HG02588 (cell line): ENCODE measurements around the gene CRLF1.

Experiments used
- ATAC-seq: cut with Tn5 transposase; IDR thresholded peaks from one replicate; pipeline ENCODE4 v1.9.1; 2021; ENCODE audit warnings: mild to moderate bottlenecking, moderate library complexity; ENCODE audit not compliant: unreplicated experiment

The CRLF1 gene

DNA sequence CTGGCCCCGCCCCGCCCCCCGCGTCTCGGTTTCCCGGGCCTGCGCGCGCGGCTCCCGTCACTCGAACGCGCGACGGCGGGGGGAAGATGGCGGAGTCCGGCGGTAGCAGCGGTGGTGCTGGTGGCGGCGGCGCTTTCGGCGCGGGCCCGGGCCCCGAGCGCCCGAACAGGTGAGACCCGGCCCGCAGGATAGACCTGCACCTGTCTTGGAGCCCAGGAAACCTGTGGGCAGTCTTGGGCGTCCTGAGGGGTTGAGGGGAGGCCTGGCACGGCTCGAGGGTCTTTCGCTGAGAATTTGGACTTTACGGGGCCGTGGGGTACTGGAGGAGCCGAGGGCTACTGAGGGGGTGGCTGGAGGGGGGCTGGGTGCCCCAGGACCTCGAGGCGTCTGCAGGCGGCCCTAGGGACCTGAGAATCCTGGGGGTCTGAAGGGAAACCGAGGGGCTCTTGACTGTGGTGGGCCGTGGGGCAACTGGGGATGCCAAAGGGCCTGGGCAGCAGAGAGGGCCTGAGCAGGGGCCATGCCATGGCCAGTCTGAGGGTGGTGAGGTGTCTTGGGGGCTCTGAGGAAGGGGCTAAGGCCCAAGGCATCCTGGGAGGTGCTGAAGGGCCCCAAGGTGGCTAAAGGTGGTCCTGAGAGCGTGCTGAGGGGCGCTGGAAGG is 30.5 kb upstream of the CRLF1 start, which contains the start of gene KLHL26:
Gene KLHL26 (plus strand): TSS at position 60 of the 661 bp plus-strand sequence. CDS start 27 bp downstream, at position 87.
- ATAC-seq: no peak

DNA sequence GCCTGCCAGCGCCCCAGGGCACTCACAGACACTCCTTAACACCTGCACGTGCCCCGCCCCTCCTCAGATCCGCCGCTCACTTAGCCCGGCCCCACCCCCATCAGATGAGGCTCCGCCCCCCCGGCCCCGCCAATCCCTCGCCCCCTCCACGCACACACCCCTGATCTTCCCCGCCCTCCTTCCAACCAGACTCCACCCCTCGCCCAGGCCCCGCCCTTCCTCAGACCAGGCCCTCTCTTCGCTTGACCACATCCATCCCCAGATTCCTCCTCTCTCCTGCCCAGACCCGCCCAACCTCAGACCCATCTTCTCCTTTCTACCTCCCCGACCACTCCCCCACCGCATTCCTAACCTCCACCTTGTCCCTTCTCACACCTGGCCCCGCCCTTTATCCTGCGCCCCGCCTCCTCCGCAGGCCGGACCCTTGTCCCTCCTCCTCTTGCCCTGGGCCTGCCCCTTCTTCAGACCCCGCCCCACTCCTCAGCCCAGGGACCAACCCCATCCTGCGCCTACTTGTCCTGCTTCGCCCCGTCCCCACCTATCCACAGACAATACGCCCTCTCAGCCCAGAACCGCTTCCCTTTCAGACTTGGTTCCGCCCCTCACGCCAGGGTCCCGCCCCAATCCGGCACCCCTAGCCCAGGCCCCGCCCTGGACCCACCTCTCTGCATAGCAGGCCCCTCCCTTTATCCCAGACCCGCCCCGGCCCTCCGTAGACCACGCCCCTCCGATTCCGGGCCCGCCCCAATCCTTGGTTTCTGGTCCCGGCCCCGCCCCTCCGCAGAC is 29.8 kb upstream of the CRLF1 start:
- ATAC-seq: peak; percentile 86

DNA sequence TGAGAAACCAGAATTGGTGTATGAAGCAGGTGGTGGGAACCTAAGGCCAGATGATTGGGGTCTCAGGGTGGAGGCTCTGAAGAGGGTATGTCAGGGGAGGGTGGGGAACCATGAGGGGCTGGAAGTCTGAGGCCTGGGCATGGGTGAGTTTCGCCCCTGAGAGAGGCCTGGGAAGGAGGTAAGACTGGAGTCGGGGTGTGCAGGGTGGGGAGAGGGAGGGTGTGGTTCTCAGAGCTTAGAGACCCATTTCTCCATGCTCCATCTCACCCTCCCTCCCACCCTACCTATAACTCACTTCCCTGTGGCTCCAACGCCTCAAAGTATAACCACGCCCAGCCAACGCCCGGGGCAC is 29.2 kb upstream of the CRLF1 start:
- ATAC-seq: no peak

DNA sequence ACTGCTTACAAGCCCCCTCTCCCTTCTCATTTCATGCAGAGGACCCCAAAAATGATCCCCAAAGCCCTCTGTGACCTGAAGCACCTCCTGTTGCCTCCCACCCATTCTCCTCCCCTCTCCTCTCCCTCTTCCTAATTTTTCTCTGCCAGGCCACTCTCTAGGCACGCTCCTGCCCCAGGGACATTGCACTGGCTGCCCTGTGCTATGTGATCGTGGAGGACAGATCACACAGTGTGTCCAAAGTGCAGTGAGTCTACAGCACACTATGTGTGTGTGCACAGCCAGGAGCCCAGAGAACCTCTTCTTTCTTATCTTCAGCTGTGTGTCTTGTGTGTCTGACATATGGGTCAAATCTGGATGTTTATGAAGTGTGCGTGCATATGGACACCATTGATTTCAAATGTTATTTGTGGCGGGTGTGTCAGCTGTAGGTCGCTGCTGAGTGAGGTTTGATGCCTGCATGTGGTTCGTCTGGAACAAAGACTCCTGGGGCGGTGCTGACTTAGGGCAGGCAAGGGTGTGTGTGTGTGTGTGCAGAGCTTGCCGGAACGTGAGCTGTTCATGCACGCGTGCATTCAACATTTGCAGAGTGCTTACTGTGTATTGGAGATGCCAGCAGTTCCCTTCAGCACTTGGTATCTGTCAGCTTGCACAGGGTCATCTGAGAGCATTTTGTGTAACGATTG is 28.2 kb upstream of the CRLF1 start:
- ATAC-seq: no peak

DNA sequence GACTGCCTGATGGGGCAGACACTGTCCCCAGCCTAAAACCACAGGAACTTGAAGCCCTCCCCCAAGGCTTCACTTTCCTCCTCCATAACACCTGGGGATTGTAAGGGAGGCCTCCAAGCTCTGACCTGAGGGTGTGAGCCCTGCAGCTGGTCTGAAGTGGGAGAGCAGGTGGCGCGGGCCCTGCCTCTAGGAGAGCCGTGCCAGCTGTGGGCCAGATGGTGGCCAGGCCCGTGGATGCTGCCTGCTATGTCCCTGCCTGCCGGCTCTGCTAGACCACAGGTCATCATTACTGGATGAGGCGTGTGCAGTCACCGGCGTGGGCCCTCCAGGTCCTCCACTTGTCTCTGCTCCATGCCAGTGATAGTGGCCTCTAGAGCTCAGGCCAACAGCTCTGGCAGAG is 26.7 kb upstream of the CRLF1 start:
- ATAC-seq: no peak

DNA sequence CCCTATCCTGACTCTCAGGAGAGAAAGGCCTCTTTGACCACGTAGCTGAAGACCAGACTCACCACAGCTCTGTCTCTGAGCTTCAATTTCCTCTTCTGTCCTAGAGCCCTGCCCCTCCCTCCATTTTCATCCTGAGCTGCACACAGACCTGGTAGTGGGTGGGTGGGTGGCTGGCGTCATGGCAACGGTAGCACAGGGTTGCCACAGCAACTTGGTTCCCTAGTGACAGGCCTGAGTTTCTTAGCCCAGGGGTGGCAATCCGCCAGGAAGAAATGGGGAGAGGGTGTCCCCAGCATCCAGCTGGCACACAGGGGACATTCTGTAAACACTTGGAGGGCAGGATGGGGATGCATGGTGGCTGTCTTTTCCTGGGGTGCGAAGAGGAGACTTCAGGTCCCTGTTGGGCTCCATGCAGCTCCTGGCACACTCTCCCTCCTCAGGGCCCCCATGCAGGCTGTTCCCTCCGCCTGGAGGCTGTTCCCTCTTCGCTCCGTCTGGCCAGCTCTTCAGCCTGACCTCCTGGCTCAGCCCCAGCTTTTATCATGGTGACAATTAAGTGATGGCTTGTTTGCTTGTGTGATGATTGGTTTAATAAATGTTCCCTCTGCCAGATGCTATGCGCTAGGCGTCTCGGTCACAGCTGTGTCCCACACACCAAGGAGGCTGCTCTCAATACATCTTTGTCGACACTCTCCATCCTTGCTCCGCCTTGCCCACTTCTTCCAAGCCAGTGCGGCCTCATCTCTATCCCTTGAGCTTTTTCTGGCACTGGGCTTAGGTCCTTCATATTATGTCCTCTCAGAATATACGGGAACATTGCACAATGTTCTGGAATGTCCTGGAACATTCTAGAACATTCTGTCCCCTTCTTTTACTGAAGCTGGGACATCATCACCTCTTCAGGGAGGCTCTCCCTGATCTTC is 22.8 kb upstream of the CRLF1 start:
- ATAC-seq: no peak

DNA sequence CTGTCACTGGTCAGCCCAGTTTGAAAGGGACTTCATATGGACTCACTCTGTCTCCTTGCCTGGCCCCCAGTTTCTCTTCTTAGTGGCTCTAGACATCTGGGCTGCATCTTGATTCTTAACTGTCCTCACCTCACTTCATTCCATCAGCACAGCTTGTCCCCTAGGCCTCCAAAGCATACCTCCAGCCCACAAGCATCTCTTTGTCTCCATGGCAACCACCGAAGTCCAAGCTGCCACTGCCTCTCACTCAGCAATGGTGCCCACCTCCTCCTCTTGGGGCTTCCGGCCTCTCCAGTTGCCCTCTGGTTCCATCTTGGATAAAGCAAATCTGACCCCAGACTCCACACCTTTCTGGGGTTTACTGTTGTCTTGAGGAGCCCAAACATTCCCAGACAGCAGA is 20.3 kb upstream of the CRLF1 start:
- ATAC-seq: no peak

DNA sequence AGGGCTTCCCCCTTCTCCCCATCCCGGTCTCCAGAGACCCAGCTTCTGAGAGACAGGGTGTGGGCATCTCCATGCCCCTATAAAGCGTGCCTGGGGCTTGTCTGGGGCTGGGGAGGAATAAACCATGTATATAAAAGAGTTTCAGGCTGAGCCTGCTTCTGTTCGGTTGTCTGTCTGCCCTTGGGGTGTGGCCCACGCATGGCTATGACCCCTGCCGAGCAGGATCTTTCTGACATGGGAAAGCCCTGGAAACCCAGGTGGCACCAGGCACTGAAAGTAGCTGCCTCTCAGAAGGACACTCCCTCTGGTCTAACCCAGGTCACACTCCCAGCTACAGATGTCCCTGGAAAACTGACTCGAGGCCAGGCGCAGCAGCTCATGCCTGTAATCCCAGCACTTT is 14.3 kb upstream of the CRLF1 start:
- no peak for ATAC-seq

DNA sequence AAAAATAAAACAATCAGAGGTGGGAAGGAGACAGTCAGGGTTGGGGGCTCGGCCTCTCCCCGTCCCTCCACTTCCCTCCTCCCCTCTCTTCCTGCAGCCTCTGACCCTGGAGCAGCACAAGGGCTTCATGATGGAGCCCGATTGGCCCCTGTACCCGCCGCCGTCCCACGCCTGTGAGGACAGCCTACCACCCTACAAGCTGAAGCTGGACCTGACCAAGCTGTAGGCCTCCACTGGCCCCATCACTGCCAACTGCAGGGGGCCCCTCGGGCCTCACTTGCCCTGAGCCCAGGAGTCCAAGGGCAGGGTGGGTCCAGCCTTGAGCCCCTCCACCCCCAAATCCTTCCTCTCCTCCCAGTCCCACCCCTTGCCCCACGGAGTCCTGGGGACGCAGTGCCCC is 13.7 kb upstream of the CRLF1 start:
- no peak for ATAC-seq

DNA sequence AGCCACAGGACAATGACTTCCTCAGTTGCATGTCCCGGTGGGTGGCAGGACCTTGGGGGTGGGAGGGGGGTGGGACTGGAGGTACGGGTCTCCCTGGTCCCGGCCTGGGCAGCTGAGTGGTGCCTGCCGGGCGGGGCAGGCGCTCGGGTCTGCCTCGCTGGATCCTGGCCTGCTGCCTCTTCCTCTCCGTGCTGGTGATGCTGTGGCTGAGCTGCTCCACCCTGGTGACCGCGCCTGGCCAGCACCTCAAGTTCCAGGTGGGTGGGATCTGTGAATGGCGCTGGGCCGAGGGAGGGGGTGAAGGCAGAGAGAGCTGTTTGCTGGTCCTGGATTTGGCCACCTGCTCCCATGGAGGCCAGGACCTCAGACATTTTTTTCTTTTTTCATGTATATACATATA is 11.6 kb upstream of the CRLF1 start:
- ATAC-seq: no peak

DNA sequence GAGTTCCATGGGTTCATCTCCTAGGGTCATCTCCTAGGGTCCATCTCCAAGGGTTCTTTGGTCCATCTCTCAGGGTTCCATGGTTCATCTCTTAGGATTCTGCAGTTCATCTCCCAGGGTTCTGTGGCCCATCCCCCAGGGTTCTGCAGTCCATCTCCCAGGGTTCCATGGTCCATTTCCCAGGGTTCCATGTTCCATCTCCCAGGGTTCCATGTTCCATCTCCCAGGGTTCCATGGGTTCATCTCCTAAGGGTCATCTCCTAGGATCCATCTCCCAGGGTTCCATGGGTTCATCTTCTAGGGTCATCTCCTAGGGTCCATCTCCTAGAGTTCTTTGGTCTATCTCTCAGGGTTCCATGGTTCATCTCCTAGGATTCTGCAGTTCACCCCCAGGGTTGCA is 11.0 kb upstream of the CRLF1 start:
- no peak for ATAC-seq

DNA sequence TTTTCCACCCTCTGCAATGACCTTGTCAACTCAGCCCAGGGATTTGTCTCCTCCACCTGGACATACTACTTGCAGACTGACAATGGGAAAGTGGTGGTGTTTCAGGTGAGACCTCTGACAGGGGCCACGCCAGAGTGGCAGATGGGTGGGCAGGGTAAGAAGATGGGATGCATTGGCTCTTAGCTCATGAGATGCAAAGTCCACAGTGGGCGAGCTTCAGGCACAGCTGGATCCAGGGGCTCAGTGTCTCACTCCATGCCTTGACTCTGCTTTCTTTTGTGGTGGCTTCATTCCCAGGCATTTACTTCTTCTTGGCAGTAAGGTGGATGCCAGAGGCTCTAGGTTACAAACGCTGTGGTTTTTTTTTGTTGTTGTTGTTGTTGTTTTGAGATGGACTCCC is 9.4 kb upstream of the CRLF1 start:
- no peak for ATAC-seq

DNA sequence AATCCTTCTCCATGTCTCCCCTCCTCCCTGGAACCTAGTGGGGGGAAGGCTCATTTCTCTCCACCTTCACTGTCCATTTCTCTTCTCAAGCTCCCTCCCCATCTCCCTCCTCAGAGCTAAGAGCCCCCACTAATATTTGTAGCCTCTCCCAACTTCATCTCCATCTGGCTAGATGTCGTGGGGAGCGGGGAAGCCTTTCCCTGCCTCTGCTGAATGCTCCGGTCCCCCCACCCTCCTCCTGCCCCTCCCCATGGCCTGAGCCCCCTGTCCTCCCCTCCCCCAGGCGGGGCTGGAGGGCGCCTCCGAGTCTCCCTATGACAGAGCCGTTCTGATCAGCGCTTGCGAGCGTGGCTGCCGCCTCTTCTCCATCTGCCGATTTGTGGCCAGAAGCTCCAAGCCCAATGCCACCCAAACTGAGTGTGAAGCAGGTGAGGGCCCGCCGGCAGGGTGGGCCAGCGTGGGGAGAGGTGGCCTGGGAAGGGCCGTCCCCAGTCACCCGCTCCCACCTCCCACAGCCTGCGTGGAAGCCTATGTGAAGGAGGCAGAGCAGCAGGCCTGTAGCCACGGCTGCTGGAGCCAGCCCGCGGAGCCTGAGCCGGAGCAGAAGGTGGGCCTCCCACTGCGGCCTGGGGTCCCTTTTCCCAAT is 7.1 kb upstream of the CRLF1 start:
- ATAC-seq: no peak

DNA sequence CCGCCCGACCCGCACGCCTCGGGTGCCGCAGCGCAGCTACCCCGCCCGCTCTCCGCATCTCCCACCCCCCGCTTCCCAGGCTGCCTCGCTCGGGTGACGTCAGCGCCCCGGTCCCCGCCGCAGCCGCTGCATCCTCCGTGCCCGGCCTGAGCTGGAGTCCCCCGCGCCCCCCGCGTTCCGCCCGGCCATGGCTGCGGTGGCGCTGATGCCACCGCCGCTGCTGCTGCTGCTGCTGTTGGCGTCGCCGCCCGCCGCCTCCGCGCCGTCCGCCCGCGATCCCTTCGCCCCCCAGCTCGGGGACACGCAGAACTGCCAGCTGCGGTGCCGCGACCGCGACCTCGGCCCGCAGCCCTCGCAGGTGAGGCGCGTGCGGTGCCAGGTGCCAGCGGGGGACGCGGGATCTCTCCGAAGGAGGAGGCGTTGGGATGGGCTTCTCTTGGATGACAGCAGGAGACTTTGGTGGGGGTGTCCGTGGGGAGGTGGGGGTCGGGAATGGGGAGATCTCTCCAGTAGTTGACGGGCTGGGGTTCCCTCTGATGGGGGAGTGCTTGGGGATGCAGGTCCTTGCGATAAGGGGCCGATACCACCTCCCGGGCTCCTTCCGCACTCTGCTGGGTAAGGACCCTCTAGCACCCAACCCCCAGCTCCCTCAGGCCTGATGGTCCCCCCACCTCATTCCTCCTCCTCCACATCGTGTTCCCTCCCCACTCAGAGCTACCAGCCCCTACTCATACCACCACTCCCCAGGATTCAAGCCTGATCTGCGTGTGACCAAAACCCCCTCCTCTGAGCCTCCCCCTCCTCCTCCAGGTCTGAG is 6.4 kb upstream of the CRLF1 start, which contains the start of gene TMEM59L:
Gene TMEM59L (plus strand): TSS at position 99 of the 817 bp plus-strand sequence. CDS start 89 bp downstream, at position 188.
- no peak for ATAC-seq

DNA sequence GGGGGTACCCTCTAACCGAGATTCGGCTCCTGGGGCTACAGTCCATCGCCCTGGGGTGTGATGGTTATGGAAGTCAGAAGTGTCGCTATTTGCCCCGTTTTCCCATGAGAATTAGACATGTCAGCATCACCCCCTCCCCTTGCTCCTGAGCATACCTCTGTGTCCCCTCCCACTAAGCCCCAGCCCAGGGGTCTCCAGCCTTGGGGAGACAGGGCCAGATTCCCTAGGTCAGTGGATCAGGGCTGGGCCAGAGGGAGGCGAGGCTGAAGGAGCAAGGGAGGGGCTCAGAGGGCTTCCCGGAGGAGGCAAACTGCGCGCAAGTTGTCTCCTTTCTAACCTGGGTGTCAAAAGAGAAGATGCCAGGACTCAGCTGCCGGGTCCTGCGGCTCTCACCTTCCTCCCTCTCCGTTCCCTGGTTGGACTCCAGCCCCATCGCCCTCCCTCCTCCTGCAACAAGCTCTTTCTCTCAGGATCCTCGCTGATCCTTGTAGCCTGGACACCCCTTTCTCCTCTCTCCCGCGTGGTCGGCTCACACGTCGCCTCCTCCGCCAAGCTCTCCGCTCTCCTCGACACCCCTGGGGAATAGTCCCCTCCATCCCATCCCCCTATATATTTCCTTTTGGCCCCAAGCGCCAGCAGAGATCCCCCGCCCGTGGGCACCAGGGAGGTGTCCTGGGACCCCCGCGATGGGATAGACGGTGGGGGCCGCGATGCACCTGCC is 5.6 kb upstream of the CRLF1 start:
- no peak for ATAC-seq

DNA sequence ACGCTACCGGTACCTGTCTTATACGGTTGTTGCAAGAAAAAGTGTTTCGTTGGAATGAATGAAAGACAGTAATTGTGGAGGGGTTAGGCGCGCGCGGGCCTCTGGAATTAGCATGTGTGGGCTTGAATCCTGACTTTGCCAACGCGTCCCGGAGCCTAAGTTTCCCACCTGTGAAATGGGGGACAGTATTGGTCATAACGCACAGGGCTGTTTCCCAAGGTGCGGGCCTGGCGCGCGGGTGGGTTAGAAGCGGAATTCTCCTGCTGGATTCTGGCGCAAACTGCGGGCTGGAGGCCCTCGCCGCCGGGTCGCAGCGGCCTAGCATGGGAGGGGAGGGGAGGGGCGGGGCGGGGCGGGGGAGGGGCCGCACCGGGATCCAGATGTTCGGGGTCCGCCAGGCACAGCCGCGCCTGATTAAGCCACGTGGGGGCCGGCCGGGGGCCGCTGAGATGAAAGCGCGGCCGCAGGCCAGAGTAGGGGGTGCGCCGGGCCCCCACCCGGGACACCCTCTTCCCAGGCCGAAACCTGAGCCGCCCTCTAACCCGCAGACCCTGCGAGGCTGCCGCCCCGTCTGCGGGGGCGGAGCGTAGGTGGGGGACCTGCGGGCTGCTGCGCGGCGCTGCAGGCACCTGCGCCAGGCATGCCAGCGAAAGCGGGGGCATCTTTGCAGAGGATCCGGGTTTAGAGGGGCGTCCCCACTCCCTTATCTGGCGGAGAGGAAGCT is 4.9 kb upstream of the CRLF1 start:
- ATAC-seq: no peak

DNA sequence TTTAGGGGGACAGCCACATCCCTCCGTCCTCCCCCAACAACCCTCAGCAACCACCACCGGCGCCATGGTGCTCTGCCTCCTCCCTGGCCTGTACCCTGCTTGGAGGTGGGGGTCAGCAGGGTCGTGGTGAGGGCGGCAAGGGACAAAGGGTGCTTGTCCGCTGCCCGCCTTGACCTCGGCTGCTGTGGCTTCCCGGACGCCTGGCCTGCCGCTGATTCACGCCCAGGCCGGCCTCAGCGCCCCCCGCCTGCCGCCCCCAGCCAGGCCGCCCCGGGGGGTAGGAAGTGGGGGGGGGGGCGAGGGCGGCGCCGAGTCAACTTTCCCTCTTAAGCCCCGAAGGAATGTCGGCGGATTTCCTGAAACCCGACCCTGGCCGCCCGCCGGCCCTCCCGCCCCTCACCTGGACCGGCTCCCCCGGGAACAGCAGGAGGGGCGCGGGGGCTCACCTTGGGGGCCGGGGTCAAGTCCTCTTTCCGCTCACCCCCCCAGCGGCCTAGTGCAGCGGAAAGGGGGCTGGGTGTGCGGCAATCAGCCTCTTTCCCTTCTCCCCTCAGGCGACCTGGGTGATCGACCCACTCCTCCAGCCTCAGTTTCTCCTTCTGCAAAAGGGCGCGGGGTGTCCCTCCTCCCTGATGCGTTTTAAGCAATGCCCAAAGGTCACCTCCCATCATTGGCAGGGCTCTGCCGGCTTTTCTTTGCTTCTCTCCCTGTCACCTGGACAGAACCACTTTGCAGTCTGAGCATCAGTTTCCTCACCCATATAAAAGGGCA is 4.1 kb upstream of the CRLF1 start:
- no peak for ATAC-seq

DNA sequence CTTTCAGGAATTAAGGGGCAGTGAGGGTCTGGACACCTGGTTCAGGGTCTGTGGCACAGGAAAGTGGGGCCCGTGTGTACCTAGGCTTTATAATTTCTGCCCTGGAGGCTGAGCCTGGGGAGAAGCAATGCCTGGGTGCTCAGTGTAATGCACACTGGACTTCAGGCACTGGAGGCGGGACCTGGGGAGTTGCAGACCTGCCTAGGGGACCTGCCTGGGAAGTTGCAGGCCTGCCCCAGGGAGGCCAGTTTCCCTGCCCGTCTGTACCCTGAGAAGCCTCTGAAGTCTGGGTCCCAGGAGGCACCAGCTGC is 3.6 kb upstream of the CRLF1 start:
- no peak for ATAC-seq
